ENCODE data around the gene GPR18. TPM values are rescaled to one million over a fixed set of nuclear protein-coding genes. Genes with fewer than 3 reads are reported as not detected.
"Not testable (repeated sequence)": the region's sequence is repeated elsewhere in the genome, so short reads cannot be mapped to it uniquely, and the experiment has no call there.

Gene GPR18
- polyA plus RNA-seq, 5 donors: 0.30 to 0.46 (median 0.35) TPM

- DNase-seq: not testable (repeated sequence)
Observed at GRCh38 chr13:99230588-99230987, 27.6 kb downstream of the GPR18 start.

GRCh38 chr13:99228737-99229691 lies 29.2 kb downstream of the GPR18 start:
- DNase-seq: no peak

GRCh38 chr13:99227909-99228688 lies 30.1 kb downstream of the GPR18 start:
- DNase-seq: no peak

- DNase-seq: no peak
Observed at GRCh38 chr13:99227331-99227900, 30.8 kb downstream of the GPR18 start.

GRCh38 chr13:99226513-99226912 lies 31.7 kb downstream of the GPR18 start:
- DNase-seq: no peak

GRCh38 chr13:99225078-99225477 lies 33.1 kb downstream of the GPR18 start:
- DNase-seq: no peak

GRCh38 chr13:99224021-99224420 lies 34.2 kb downstream of the GPR18 start:
- DNase-seq: no peak

GRCh38 chr13:99223587-99223986 lies 34.6 kb downstream of the GPR18 start:
- DNase-seq: no peak

- no peak for DNase-seq
Observed at GRCh38 chr13:99221567-99222239, 36.5 kb downstream of the GPR18 start.

GRCh38 chr13:99220199-99220935 lies 37.8 kb downstream of the GPR18 start:
- DNase-seq: no peak

- no peak for DNase-seq
Observed at GRCh38 chr13:99218969-99219368, 39.2 kb downstream of the GPR18 start.

GRCh38 chr13:99218545-99218944 lies 39.6 kb downstream of the GPR18 start:
- DNase-seq: no peak

- DNase-seq: no peak
Observed at GRCh38 chr13:99218126-99218525, 40.1 kb downstream of the GPR18 start.

GRCh38 chr13:99217461-99218110 lies 40.6 kb downstream of the GPR18 start:
- DNase-seq: no peak

GRCh38 chr13:99215184-99215830 lies 42.9 kb downstream of the GPR18 start:
- DNase-seq: no peak

- DNase-seq: no peak
Observed at GRCh38 chr13:99214731-99215130, 43.4 kb downstream of the GPR18 start.

- no peak for DNase-seq
Observed at GRCh38 chr13:99214232-99214631, 43.9 kb downstream of the GPR18 start.

GRCh38 chr13:99211421-99212035 lies 46.7 kb downstream of the GPR18 start:
- no peak for DNase-seq

- not testable (repeated sequence) for DNase-seq
Observed at GRCh38 chr13:99210627-99211026, 47.6 kb downstream of the GPR18 start.

Measured in right lung (tissue), 5 donors.